GM23338 (cell line): Measurements from ENCODE around the gene GCG.

Source experiments
- EZH2 ChIP-seq: fragments of 200-600 bp; sonication (generic); IDR thresholded peaks from one replicate; pipeline ENCODE4 v1.8.0; 2017; ENCODE audit warnings: antibody characterized with exemption, mild to moderate bottlenecking, low read depth; ENCODE audit not compliant: unreplicated experiment
- EZH2phosphoT487 ChIP-seq: fragments of 200-600 bp; sonication (generic); IDR thresholded peaks from one replicate; pipeline ENCODE4 v1.8.1; 2018; ENCODE audit warnings: antibody characterized with exemption; ENCODE audit not compliant: unreplicated experiment
- NANOG ChIP-seq: IDR thresholded peaks from 2 replicates; pipeline ENCODE4 v1.6.1; 2016; ENCODE audit warnings: antibody characterized with exemption, borderline replicate concordance
- POLR2AphosphoS5 ChIP-seq: IDR thresholded peaks from 2 replicates; pipeline ENCODE4 v1.6.1; 2016; ENCODE audit warnings: antibody characterized with exemption, low read depth
- TF ChIP-seq, protein P1 (sequence below), 2 experiments: fragments of 200-600 bp in 1 of 2; sonication (generic) in 1 of 2; conservative IDR thresholded peaks; 2 replicates each; pipeline versions ENCODE4 v1.5.1 to v1.6.1; 2016 to 2017; ENCODE audit warnings: antibody characterized with exemption in 2 of 2, low read depth in 2 of 2, mild to moderate bottlenecking in 2 of 2, moderate library complexity in 1 of 2

GRCh38 chr2:162174746-162175145 lies 22.7 kb upstream of the GCG start:
- TF ChIP-seq NANOG (no peak), EZH2phosphoT487 (no peak), POLR2AphosphoS5 (no peak), EZH2 (no peak)
- TF ChIP-seq, protein P1, sequence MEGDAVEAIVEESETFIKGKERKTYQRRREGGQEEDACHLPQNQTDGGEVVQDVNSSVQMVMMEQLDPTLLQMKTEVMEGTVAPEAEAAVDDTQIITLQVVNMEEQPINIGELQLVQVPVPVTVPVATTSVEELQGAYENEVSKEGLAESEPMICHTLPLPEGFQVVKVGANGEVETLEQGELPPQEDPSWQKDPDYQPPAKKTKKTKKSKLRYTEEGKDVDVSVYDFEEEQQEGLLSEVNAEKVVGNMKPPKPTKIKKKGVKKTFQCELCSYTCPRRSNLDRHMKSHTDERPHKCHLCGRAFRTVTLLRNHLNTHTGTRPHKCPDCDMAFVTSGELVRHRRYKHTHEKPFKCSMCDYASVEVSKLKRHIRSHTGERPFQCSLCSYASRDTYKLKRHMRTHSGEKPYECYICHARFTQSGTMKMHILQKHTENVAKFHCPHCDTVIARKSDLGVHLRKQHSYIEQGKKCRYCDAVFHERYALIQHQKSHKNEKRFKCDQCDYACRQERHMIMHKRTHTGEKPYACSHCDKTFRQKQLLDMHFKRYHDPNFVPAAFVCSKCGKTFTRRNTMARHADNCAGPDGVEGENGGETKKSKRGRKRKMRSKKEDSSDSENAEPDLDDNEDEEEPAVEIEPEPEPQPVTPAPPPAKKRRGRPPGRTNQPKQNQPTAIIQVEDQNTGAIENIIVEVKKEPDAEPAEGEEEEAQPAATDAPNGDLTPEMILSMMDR (conservative IDR thresholded peaks at IDR 0.05; ENCODE audit: low read depth in 2 of 2), result no peak
